Measurements from ENCODE around the gene CDC42BPB. TPM values are rescaled to one million over a fixed set of nuclear protein-coding genes. Genes with fewer than 3 reads are reported as not detected.

The CDC42BPB gene
- total RNA-seq, 4 donors from 2014 or later: 85.3 to 174 (median 101) TPM

DNA sequence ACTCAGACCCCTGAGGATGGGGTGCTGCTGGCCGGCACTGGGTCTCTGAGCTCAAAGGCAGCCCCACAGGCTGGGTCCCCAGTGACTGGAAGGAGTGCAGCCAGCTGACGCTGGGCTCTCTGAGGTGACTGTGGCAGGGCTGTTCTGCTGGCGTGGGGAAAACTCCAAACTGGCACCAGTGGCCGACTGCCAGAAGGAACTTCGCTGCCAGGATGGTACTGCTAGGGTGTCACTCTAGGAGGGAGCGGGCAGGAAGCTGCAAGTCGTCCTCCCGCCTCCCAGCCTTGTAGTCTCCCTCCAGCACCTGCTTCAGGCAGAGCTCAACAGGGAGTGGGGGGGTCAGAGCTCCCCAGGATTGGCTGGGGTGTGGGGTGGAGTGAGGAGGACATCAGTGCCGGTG, 41.3 kb downstream of the CDC42BPB start:
- DNase-seq (ENCODE audit: low spot score in 2 of 2): no peak
- intact Hi-C loops (cut with DNase I; ENCODE audit: low total_unique reads): no loop called here
- no peak for TF ChIP-seq POLR2A (IDR thresholded peaks at IDR 0.05)
- TF ChIP-seq, protein P1, sequence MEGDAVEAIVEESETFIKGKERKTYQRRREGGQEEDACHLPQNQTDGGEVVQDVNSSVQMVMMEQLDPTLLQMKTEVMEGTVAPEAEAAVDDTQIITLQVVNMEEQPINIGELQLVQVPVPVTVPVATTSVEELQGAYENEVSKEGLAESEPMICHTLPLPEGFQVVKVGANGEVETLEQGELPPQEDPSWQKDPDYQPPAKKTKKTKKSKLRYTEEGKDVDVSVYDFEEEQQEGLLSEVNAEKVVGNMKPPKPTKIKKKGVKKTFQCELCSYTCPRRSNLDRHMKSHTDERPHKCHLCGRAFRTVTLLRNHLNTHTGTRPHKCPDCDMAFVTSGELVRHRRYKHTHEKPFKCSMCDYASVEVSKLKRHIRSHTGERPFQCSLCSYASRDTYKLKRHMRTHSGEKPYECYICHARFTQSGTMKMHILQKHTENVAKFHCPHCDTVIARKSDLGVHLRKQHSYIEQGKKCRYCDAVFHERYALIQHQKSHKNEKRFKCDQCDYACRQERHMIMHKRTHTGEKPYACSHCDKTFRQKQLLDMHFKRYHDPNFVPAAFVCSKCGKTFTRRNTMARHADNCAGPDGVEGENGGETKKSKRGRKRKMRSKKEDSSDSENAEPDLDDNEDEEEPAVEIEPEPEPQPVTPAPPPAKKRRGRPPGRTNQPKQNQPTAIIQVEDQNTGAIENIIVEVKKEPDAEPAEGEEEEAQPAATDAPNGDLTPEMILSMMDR (IDR thresholded peaks at IDR 0.05): no peak
- H3K4me3 ChIP-seq (ENCODE audit: low read depth, poor library complexity, severe bottlenecking): no peak overlapping the region
- WGBS, 2 donors: 46 to 55% methylated on average over 9 of the region's 9 CpGs

DNA sequence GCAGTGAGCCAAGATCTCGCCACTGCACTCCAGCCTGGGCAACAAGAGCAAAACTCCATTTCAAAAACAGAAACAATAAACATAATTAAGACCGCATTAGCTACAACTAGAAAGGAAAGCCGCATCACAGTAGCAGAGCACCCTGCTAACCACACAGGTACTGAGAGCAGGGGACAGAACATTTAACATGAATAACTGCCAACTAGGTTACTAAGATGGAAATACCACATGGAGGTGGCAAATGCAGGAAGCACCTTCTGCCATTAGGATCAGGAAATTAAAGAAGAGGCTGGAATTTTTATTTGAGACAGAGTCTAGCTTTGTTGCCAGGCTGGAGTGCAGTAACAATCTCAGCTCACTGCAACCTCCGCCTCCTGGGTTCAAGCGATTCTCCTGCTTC, 41.9 kb downstream of the CDC42BPB start:
- no peak for TF ChIP-seq POLR2A (IDR thresholded peaks at IDR 0.05)
- TF ChIP-seq, protein P1 (IDR thresholded peaks at IDR 0.05): no peak
- WGBS, 2 donors: 70 to 72% methylated on average over 5 of the region's 5 CpGs
- DNase-seq (ENCODE audit: low spot score in 2 of 2): no peak
- intact Hi-C loops (cut with DNase I; ENCODE audit: low total_unique reads): no loop called here
- no peak overlapping the region for H3K4me3 ChIP-seq (ENCODE audit: low read depth, poor library complexity, severe bottlenecking)

DNA sequence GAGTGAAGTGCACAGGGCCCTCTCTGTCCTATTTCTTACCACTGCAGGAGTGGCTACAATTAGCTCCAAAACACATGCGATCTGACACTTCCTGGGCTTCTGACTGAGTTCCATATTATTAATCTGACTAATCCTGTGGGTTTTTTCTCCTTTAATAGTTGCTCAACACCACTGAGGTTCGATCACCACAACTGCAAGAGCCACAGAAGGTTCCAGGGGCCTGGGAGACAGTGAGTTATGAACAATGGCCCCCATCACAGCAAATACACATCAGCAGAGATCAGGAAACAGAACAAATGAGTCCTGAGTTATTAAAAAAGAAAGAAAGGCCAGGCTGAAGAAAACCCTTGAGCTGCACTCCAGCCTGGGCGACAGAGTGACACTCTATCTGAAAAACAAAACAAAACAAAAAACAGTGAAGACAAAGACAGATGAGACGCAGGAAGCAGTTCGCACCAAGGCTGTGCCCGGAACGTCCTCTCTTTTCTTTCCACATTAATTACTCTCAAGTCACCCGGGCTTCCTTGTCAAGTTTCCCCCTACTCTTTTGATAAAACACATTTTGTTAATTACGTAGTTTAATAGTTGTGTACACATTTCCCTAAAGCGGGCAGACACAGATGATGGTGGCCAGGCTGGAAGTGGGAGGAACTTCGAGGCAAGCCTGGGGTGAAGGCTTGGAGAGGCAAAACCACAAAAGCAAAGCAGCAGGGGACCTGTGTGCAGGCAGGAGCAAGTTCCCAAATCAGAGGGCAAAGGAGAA, 42.7 kb downstream of the CDC42BPB start:
- DNase-seq (ENCODE audit: low spot score in 2 of 2): no peak
- H3K4me3 ChIP-seq (ENCODE audit: low read depth, poor library complexity, severe bottlenecking): no peak overlapping the region
- intact Hi-C loops (cut with DNase I; ENCODE audit: low total_unique reads): no loop called here
- WGBS, 2 donors: 43 to 44% methylated on average over 11 of the region's 11 CpGs
- TF ChIP-seq, protein P1 (IDR thresholded peaks at IDR 0.05): no peak
- TF ChIP-seq POLR2A (IDR thresholded peaks at IDR 0.05): no peak

DNA sequence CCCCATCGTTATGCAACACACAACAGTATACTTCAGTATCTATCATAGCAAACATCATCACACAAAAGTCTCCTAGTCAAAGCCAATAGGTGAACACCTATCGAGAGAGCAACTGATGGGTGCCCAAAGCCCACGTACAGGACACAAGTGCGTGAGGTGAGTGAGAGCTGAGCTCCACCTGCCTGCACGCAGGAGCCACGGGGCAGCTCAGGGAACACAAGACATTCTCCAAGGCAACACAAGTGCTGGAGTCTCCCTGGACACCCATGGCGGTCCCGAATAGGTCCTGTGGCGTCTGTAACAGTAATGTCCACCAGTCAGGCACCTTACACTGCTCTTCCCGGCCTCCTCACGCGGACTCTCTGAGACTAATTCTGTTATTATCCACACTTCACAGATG, 44.3 kb downstream of the CDC42BPB start:
- intact Hi-C loops (cut with DNase I; ENCODE audit: low total_unique reads): no loop called here
- 96 to 97% methylated on average over 12 of the region's 12 CpGs for WGBS, 2 donors

DNA sequence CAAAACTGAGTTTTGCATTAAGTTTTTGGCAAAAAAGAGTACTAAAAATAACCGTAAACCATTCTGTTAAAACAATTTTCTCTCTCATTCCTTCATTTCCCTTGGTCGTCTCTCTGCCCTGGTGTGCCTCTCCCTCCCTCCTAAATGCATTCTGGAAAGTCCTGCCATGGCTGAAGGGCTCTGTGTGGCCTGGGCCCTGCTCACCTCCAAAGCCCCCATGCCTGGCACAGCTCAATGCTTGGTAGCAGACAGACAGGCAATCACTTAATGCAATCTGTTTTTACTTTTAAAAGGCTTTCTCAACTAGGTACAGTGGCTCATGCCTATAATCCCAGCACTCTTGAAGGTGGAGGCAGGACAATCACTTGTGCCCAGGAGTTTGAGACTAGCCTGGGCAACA, 47.8 kb downstream of the CDC42BPB start:
- TF ChIP-seq, protein P1 (IDR thresholded peaks at IDR 0.05): no peak
- no peak for TF ChIP-seq POLR2A (IDR thresholded peaks at IDR 0.05)
- H3K4me3 ChIP-seq (ENCODE audit: low read depth, poor library complexity, severe bottlenecking): no peak overlapping the region
- 88 to 93% methylated on average over 2 of the region's 2 CpGs for WGBS, 2 donors
- DNase-seq (ENCODE audit: low spot score in 2 of 2): no peak
- intact Hi-C loops (cut with DNase I; ENCODE audit: low total_unique reads): no loop called here

More for the DNA sequence above, 44.3 kb downstream of the CDC42BPB start:
- no peak overlapping the region for H3K4me3 ChIP-seq (ENCODE audit: low read depth, poor library complexity, severe bottlenecking)
- no peak for TF ChIP-seq POLR2A (IDR thresholded peaks at IDR 0.05)
- TF ChIP-seq, protein P1 (IDR thresholded peaks at IDR 0.05): no peak
- no peak for DNase-seq (ENCODE audit: low spot score in 2 of 2)

Data from lower leg skin (tissue), 4 donors.